Measurements from ENCODE around the gene DPY19L3.

DPY19L3 gene

DNA sequence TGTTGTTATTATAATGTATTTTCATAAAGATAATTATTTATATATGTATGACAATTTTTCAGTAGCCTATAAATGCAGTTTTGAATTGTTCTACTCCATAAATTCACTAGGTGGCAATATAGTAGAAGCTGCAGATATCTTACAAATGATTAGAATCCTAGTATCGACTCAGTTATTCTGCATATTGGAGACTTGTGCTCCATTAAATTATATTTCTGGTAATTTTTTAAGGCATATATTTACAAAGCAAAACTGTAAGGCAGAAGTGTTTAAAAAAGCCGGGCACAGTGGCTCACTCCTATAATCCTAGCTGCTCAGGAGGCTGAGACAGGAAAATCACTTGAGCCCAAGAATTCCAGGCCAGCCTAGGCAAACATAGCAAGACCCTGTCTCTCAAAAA is 58.7 kb downstream of the DPY19L3 start:
- no peak overlapping the region for H3K27ac ChIP-seq
- TF ChIP-seq ZFX (IDR thresholded peaks at IDR 0.05; ENCODE audit: borderline replicate concordance) (no peak), CTCF (IDR thresholded peaks at IDR 0.05) (peak; percentile 67)

DNA sequence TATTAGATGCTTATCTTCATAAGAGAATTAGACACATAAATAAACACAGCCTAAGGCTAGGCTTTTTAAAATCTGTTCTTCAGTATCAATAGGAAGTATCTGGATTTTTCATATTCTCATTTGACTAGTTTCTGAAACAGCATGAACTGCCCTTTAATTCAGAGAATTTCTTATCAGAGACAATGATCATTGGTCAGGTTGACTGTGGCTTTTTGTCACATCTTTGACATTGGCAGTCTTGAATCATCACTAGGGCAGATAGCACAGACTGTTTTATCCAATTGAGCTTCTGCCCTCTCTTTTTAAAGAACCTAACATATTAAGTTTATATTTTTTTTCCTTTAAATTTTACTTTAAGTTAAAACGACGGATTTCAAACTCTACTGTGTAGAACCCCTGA is 59.6 kb downstream of the DPY19L3 start:
- H3K27ac ChIP-seq = no peak overlapping the region
- TF ChIP-seq ZFX (IDR thresholded peaks at IDR 0.05; ENCODE audit: borderline replicate concordance) (no peak), CTCF (IDR thresholded peaks at IDR 0.05) (no peak)

DNA sequence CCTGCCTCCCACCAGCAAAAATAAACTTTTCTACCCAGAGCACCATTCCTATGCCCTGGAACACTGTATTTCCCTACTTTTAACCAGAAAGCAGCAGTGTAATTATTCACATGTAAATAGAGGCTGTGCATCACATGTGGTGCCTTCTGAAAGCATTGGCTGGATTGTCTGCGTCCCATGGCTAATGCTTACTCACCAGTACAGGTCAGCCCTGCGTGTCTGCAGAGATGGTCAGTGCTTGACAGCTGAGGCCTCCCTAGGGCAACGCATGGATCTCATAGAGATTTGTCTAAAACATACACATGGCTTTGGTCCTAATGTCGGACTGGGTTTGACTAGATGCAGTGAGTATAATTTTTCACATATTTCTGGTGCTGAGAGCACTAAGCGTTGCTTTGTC is 64.2 kb downstream of the DPY19L3 start:
- TF ChIP-seq CTCF (IDR thresholded peaks at IDR 0.05) (no peak), ZFX (IDR thresholded peaks at IDR 0.05; ENCODE audit: borderline replicate concordance) (no peak)
- H3K27ac ChIP-seq = no peak overlapping the region

- TF ChIP-seq CTCF (IDR thresholded peaks at IDR 0.05) (no peak), ZFX (IDR thresholded peaks at IDR 0.05; ENCODE audit: borderline replicate concordance) (no peak)
- no peak overlapping the region for H3K27ac ChIP-seq
These were observed 65.5 kb downstream of the DPY19L3 start for GRCh38 chr19:32471095-32471494.

DNA sequence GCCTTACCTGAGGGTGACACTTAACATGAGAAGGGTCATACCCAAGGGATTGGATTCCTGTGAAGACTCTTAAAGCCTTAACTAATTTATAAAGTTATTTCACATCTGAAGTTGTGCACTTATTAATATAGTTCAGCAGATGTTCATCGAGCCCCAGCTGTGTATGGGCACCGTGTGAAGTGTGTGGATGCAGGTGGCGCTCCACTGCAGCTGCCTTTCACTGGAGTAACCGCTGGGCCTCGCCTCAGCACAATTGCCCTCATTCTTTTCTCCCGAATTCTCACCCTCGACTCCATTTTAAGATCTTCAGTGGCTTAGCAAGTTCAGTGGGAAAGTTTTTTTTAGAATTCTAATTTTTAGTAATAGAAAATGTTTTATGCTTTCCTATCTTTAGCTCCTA is 66.2 kb downstream of the DPY19L3 start:
- no peak overlapping the region for H3K27ac ChIP-seq
- TF ChIP-seq CTCF (IDR thresholded peaks at IDR 0.05) (no peak), ZFX (IDR thresholded peaks at IDR 0.05; ENCODE audit: borderline replicate concordance) (no peak)

DNA sequence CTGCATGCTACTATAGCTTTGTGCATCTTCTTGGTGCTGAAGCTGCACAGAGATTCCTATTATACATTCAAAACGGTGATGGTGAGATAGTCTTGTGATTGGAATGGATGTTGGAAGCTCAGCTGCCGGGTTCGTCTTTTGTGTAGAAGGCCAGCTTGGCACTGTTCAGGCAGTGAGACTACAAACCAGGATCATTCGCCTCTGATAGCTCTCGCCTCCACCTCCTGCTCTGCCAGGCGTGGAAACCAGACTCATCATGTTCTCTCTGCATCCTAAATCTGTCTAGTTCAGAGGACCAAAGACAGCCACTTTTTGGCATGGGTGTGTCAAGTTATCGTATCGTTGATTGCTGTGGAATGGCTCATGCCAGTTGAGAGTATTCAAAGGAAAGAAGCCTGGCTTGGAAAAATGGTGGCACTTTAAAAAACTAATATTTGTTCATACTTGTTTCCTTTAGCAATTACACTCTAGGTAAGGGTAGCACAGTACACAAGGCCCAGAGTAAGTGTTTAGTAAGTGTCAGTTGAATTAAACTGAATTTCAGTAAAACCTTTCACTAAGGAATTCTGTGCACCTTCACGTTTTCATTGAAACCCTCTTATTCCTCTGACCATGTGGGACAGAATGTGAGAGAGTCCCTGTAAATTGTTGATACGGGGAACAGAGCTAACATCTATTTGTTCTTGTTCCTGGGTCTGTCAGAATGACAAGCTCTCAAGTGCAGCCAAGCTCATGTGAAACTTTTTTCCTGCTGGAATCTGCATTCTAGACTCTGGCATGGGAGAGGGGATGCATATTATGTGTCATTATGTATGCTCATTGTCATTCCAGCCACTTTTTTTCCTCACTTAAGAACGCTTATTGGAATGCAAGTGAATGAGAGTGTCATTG is 69.8 kb downstream of the DPY19L3 start:
- H3K27ac ChIP-seq = no peak overlapping the region
- TF ChIP-seq ZFX (IDR thresholded peaks at IDR 0.05; ENCODE audit: borderline replicate concordance) = no peak
- no peak for TF ChIP-seq CTCF (IDR thresholded peaks at IDR 0.05)

- no peak for TF ChIP-seq ZFX (IDR thresholded peaks at IDR 0.05; ENCODE audit: borderline replicate concordance)
- TF ChIP-seq CTCF (IDR thresholded peaks at IDR 0.05) = no peak
- no peak overlapping the region for H3K27ac ChIP-seq
These were observed 70.4 kb downstream of the DPY19L3 start for GRCh38 chr19:32476032-32476350.

All from 22Rv1 (cell line).